Measurements from ENCODE around the gene HAAO. TPM values are rescaled to one million over a fixed set of nuclear protein-coding genes. Genes with fewer than 3 reads are reported as not detected.

HAAO gene
- total RNA-seq, 1 experiment from 2014 or later, result not detected

GRCh38 chr2:42754021-42754775 lies 38.2 kb downstream of the HAAO start:
- H3K4me3 ChIP-seq (ENCODE audit: low read length), result no peak overlapping the region
- ChIA-PET POLR2A (ENCODE audit: unreplicated experiment) (no interaction called here), CTCF (no interaction called here)
- DNase-seq (no peak), ATAC-seq (no peak)
- H3K79me2 ChIP-seq (ENCODE audit: low read length), result no peaks in the 10 kb centered on the region
- no peaks in the 10 kb centered on the region for H3K36me3 ChIP-seq (ENCODE audit: low read depth, low read length)
- H4K20me1 ChIP-seq (ENCODE audit: low read length), result no peaks in the 10 kb centered on the region
- no peak overlapping the region for H3K27ac ChIP-seq (ENCODE audit: low read length)
- BruUV-seq (replicated peaks), result no TSS peak
- no peaks in the 10 kb centered on the region for H3F3A ChIP-seq (ENCODE audit: low read length, unreplicated experiment)
- no peaks in the 10 kb centered on the region for H3K9me2 ChIP-seq (replicated peaks; ENCODE audit: low read length)
- intact Hi-C loops (cut with micrococcal nuclease), result no loop called here
- H3K9ac ChIP-seq (ENCODE audit: low read length), result no peak overlapping the region
- no peaks in the 10 kb centered on the region for H3K4me1 ChIP-seq (ENCODE audit: insufficient read depth, low read length)
- no peak overlapping the region for H3K4me2 ChIP-seq (ENCODE audit: low read length)
- no peak overlapping the region for H2AFZ ChIP-seq (ENCODE audit: low read length)
- no peaks in the 10 kb centered on the region for H3K9me3 ChIP-seq (ENCODE audit: low read length)
- no peaks in the 10 kb centered on the region for H3K27me3 ChIP-seq (ENCODE audit: low read length)
- TF ChIP-seq EZH2phosphoT487 (IDR thresholded peaks at IDR 0.05; ENCODE audit: borderline replicate concordance, low read length) (no peak), CTCF (conservative IDR thresholded peaks at IDR 0.05; ENCODE audit: low read depth, low read length) (no peak), EZH2 (IDR thresholded peaks at IDR 0.05; ENCODE audit: low read length, unreplicated experiment) (no peak)

GRCh38 chr2:42752816-42753813 lies 39.3 kb downstream of the HAAO start:
- BruUV-seq (replicated peaks), result no TSS peak
- Histone ChIP-seq H3K9me2 (replicated peaks; ENCODE audit: low read length) (no peaks in the 10 kb centered on the region), H3K4me2 (ENCODE audit: low read length) (no peak overlapping the region), H3K36me3 (ENCODE audit: low read depth, low read length) (no peaks in the 10 kb centered on the region), H3F3A (ENCODE audit: low read length, unreplicated experiment) (no peaks in the 10 kb centered on the region), H3K4me1 (ENCODE audit: insufficient read depth, low read length) (no peaks in the 10 kb centered on the region), H3K27ac (ENCODE audit: low read length) (no peak overlapping the region), H4K20me1 (ENCODE audit: low read length) (no peaks in the 10 kb centered on the region), H3K79me2 (ENCODE audit: low read length) (no peaks in the 10 kb centered on the region), H3K4me3 (ENCODE audit: low read length) (no peak overlapping the region), H3K9ac (ENCODE audit: low read length) (no peak overlapping the region), H3K27me3 (ENCODE audit: low read length) (no peaks in the 10 kb centered on the region), H2AFZ (ENCODE audit: low read length) (no peak overlapping the region), H3K9me3 (ENCODE audit: low read length) (no peaks in the 10 kb centered on the region)
- DNase-seq, result no peak
- ATAC-seq, result no peak
- ChIA-PET POLR2A (ENCODE audit: unreplicated experiment) (interaction anchor here (0.5 kb wide), 1 partner anchor 527 kb away, joined by 3 read pairs; no protein-coding TSS in a partner anchor), CTCF (no interaction called here)
- intact Hi-C loops (cut with micrococcal nuclease), result no loop called here
- no peak for TF ChIP-seq EZH2phosphoT487 (IDR thresholded peaks at IDR 0.05; ENCODE audit: borderline replicate concordance, low read length)
- no peak for TF ChIP-seq CTCF (conservative IDR thresholded peaks at IDR 0.05; ENCODE audit: low read depth, low read length)
- TF ChIP-seq EZH2 (IDR thresholded peaks at IDR 0.05; ENCODE audit: low read length, unreplicated experiment), result no peak
